Karpas-422 (cell line): Measurements from ENCODE around the gene TRAM2. TPM values are rescaled to one million over a fixed set of nuclear protein-coding genes. Genes with fewer than 3 reads are reported as not detected.

Experiments
- DNase-seq: peaks from one replicate; pipeline ENCODE4 v3.0.0-alpha.2; 2015
- H2AFZ ChIP-seq: fragments of 200-600 bp; sonication (generic); 2 replicates; pipeline ENCODE4 v1.6.1; 2014; ENCODE audit warnings: antibody characterized with exemption, low read length, mixed read lengths
- H3K27ac ChIP-seq: fragments of 200-600 bp; sonication (generic); 2 replicates; pipeline ENCODE4 v1.5.1; 2014; ENCODE audit warnings: mild to moderate bottlenecking, low read length, moderate library complexity
- H3K27me3 ChIP-seq: fragments of 200-600 bp; sonication (generic); 2 replicates; pipeline ENCODE4 v1.6.1; 2014; ENCODE audit warnings: low read length, mixed read lengths
- H3K36me3 ChIP-seq: fragments of 200-600 bp; sonication (generic); 2 replicates; pipeline ENCODE4 v1.6.1; 2014; ENCODE audit warnings: low read length, mixed read lengths; ENCODE audit not compliant: insufficient read depth
- H3K4me1 ChIP-seq: fragments of 200-600 bp; sonication (generic); 2 replicates; pipeline ENCODE4 v1.6.1; 2014; ENCODE audit warnings: mild to moderate bottlenecking, low read length, mixed read lengths
- H3K4me2 ChIP-seq: fragments of 200-600 bp; sonication (generic); 2 replicates; pipeline ENCODE4 v1.6.1; 2014; ENCODE audit warnings: low read length, low read depth, mild to moderate bottlenecking; ENCODE audit not compliant: poor library complexity, severe bottlenecking
- H3K4me3 ChIP-seq: fragments of 200-600 bp; sonication (generic); 2 replicates; pipeline ENCODE4 v1.5.1; 2014; ENCODE audit warnings: mild to moderate bottlenecking, antibody characterized with exemption, low read length, mixed read lengths
- H3K79me2 ChIP-seq: fragments of 200-600 bp; sonication (generic); 2 replicates; pipeline ENCODE4 v1.6.1; 2014; ENCODE audit warnings: mild to moderate bottlenecking, low read length, mixed read lengths
- H3K9ac ChIP-seq: fragments of 200-600 bp; sonication (generic); 2 replicates; pipeline ENCODE4 v1.6.0; 2014; ENCODE audit warnings: low read length
- H3K9me2 ChIP-seq: fragments of 200-600 bp; sonication (generic), shearing (Covaris generic); replicated peaks from 2 replicates; pipeline ENCODE4 v1.6.0; 2014; ENCODE audit warnings: mild to moderate bottlenecking, low read length, moderate library complexity; ENCODE audit not compliant: insufficient read depth
- H3K9me3 ChIP-seq: fragments of 300-700, 200-600 bp; sonication (generic); 2 replicates; pipeline ENCODE4 v1.6.1; 2014; ENCODE audit warnings: low read length, mixed read lengths
- H4K20me1 ChIP-seq: fragments of 200-600 bp; sonication (generic); 2 replicates; pipeline ENCODE4 v1.6.1; 2014; ENCODE audit warnings: mild to moderate bottlenecking, antibody characterized with exemption, low read length, low read depth; ENCODE audit not compliant: insufficient read depth
- total RNA-seq: library from RNA; depleted of rRNA; stranded (reverse); fragments of >200 nt; shearing (Covaris generic); gene quantifications from 2 replicates; pipeline ENCODE4 v1.2.3, GENCODE V29; 2014; ENCODE audit warnings: low replicate concordance

The TRAM2 gene
- total RNA-seq, 1 experiment from 2014 or later, result 24.1 TPM

DNA sequence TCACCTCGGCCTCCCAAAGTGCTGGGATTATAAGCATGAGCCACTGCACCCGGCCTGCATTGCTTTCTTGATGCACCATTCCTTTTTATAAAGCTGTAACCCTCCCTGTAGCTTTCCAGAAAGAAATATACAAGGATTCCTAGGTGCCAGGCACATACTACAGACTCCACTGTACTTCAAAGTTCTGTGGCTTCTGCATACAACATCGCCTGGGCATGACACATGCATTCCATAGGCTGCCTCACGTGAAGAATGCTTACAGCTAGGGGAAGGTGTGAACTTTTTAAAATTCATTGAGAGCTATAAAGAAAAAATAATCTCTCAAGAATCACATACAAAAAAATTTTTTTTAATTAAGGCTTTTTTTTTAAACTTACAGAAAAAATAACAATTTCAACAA is 50.2 kb downstream of the TRAM2 start:
- no peak for DNase-seq
- Histone ChIP-seq H4K20me1 (no peaks in the 10 kb centered on the region), H3K4me1 (peaks cover 63% of the 10 kb centered on the region), H3K79me2 (peaks cover 48% of the 10 kb centered on the region), H3K27me3 (no peaks in the 10 kb centered on the region), H3K27ac (peak overlapping the region; percentile 94), H3K4me2 (no peak overlapping the region), H3K9me2 (no peaks in the 10 kb centered on the region), H3K9ac (no peak overlapping the region), H3K4me3 (no peak overlapping the region), H3K9me3 (no peaks in the 10 kb centered on the region), H2AFZ (no peak overlapping the region), H3K36me3 (no peaks in the 10 kb centered on the region)

DNA sequence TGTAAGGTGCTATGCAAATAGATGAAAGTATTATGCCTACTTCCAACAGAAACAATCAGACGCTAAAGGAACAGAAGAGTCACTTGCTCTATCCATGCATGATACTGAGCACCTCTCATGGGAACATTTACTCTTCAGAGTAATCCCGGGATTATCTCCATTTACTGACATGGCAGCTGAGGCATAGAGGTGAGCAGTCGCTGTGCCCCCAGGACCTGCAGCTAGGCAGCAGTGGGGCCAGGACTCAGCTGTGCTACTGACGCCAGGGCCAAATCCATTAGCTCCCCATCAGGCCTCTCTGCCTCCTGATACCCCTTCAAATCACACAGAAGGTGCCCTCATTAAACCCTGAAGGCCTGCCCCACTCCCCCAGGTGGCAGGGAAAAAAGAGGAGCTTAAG is 51.9 kb downstream of the TRAM2 start:
- Histone ChIP-seq H3K36me3 (no peaks in the 10 kb centered on the region), H3K27ac (peak overlapping the region; percentile 94), H3K4me3 (peak overlapping the region; percentile 25; the same call in 1 of the 2 replicates), H3K9me3 (no peaks in the 10 kb centered on the region), H3K79me2 (peaks cover 45% of the 10 kb centered on the region), H3K4me1 (peaks cover 46% of the 10 kb centered on the region), H3K27me3 (no peaks in the 10 kb centered on the region), H3K9me2 (no peaks in the 10 kb centered on the region), H3K4me2 (peak overlapping the region; percentile 72), H2AFZ (no peak overlapping the region), H3K9ac (peak overlapping the region; percentile 35), H4K20me1 (no peaks in the 10 kb centered on the region)
- DNase-seq, result no peak

DNA sequence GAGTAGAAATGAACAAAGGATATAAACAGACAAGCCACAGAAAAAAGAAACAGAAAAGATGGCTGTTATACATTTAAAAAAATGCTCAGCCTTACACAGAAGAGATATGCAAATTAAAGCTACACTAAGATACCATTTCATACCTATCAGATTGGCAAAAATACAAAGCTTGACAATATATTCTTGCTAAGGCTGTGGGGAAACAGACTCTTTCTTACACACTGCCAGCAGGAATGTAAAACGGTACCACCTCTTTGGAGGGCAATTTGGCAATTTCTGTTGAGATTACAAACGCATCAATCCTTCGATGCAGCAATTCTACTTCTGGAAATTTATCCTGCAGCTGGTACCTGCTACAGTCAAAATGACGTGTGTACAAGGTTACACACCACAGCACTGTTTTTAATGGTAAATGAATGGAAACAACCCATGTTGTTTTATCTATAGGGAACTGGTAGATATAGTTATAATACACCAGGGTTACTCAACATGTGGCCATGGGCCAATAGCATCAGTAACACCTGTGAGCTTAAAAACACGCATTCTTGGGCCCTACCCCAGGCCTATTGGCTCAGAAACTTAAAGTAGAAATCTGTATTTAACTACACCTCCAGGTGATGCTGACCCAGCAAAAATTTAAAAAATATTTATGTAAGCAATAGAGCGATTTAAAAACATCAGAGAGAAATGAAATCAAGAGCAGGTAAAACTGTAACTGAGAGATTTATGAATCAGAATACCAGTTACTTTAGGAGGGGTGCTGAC is 53.3 kb downstream of the TRAM2 start:
- Histone ChIP-seq H3K4me2 (peak overlapping the region; percentile 72), H3K9me3 (no peaks in the 10 kb centered on the region)

GRCh38 chr6:52522655-52523054 is 54.2 kb downstream of the TRAM2 start:
- Histone ChIP-seq H3K9me2 (no peaks in the 10 kb centered on the region), H4K20me1 (no peaks in the 10 kb centered on the region), H3K79me2 (peaks cover 58% of the 10 kb centered on the region), H3K36me3 (no peaks in the 10 kb centered on the region), H3K4me3 (peak overlapping the region; percentile 49), H3K4me2 (peak overlapping the region; percentile 72), H3K27ac (peak overlapping the region; percentile 94), H2AFZ (no peak overlapping the region), H3K9me3 (no peaks in the 10 kb centered on the region), H3K9ac (peak overlapping the region; percentile 61), H3K27me3 (no peaks in the 10 kb centered on the region), H3K4me1 (peaks cover 46% of the 10 kb centered on the region)
- no peak for DNase-seq

More for the DNA sequence above, 53.3 kb downstream of the TRAM2 start:
- peak overlapping the region; percentile 49; the same call in 1 of the 2 replicates for H3K4me3 ChIP-seq
- H3K36me3 ChIP-seq, result no peaks in the 10 kb centered on the region
- H3K27me3 ChIP-seq, result no peaks in the 10 kb centered on the region
- peaks cover 53% of the 10 kb centered on the region for H3K79me2 ChIP-seq
- H3K9ac ChIP-seq, result peak overlapping the region; percentile 61
- no peaks in the 10 kb centered on the region for H4K20me1 ChIP-seq
- no peak overlapping the region for H2AFZ ChIP-seq
- H3K9me2 ChIP-seq, result no peaks in the 10 kb centered on the region
- H3K4me1 ChIP-seq, result peaks cover 46% of the 10 kb centered on the region
- peak; percentile 67 for DNase-seq
- peak overlapping the region; percentile 94 for H3K27ac ChIP-seq

GRCh38 chr6:52522151-52522626 is 54.7 kb downstream of the TRAM2 start:
- no peaks in the 10 kb centered on the region for H3K36me3 ChIP-seq
- peaks cover 56% of the 10 kb centered on the region for H3K79me2 ChIP-seq
- H3K9me2 ChIP-seq, result no peaks in the 10 kb centered on the region
- no peaks in the 10 kb centered on the region for H4K20me1 ChIP-seq
- peak overlapping the region; percentile 94 for H3K27ac ChIP-seq
- peak overlapping the region; percentile 72 for H3K4me2 ChIP-seq
- peak overlapping the region; percentile 49; the same call in 1 of the 2 replicates for H3K4me3 ChIP-seq
- H3K27me3 ChIP-seq, result no peaks in the 10 kb centered on the region
- no peak for DNase-seq
- peaks cover 46% of the 10 kb centered on the region for H3K4me1 ChIP-seq
- no peaks in the 10 kb centered on the region for H3K9me3 ChIP-seq
- peak overlapping the region; percentile 61 for H3K9ac ChIP-seq
- no peak overlapping the region for H2AFZ ChIP-seq

DNA sequence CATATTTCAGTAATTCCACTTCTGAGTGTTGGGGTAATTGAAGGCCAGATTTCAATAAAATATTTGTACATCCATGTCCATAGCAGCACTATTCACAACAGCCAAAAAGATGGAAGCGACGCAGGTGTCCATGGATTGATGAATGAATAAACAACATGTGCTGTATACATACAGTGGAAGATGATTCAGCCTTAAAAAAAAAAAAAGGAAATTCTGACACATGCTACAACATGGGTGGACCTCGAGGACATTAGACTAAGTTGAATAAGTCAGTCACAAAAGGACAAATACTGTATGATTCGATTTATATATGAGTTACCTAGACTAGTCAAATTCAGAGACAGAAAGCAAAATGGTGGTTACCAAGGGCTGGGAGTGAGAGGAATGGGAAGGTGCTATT is 57.2 kb downstream of the TRAM2 start:
- H3K9ac ChIP-seq, result no peak overlapping the region
- H3K9me2 ChIP-seq, result no peaks in the 10 kb centered on the region
- no peaks in the 10 kb centered on the region for H4K20me1 ChIP-seq
- H3K27ac ChIP-seq, result no peak overlapping the region
- H3K4me1 ChIP-seq, result peaks cover 30% of the 10 kb centered on the region
- no peaks in the 10 kb centered on the region for H3K27me3 ChIP-seq
- no peaks in the 10 kb centered on the region for H3K9me3 ChIP-seq
- H3K4me2 ChIP-seq, result no peak overlapping the region
- peaks cover 10% of the 10 kb centered on the region; the same call in 1 of the 2 replicates for H3K36me3 ChIP-seq
- no peak for DNase-seq
- H3K79me2 ChIP-seq, result peaks cover 49% of the 10 kb centered on the region
- no peak overlapping the region for H3K4me3 ChIP-seq
- no peak overlapping the region for H2AFZ ChIP-seq

DNA sequence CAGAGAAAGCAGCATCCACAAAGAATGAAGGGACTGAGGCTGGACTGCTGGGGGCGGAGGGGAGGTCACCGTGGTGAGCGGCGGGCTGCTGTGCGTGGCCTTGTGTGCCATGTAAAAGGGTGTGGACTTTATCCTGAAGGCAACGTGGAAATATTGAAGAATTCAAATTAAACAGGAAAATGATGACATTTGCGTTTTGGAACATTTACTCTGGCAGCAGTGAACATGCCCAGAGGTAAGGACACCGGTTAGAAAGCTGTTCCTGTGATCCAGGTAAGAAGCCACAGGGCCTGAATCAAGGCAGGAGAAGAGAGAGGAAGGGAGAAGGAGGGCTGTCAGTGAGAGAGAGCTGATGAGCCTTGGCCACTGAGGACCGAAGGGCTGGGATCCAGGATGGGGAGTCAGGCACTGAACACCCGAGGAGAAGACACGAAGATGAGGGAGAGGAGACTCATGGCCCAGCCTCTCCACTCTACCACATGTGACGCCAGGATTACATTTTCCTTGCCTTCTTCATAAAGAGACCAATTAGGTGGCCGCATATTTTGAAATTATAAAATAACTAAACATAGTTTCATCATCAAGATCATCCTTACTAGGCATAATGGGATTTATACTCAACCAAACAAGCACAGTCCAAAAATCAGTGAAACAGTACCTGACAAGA is 58.4 kb downstream of the TRAM2 start:
- Histone ChIP-seq H3K79me2 (peaks cover 48% of the 10 kb centered on the region), H3K4me1 (peaks cover 20% of the 10 kb centered on the region), H3K4me2 (no peak overlapping the region), H3K9me2 (no peaks in the 10 kb centered on the region), H3K27me3 (no peaks in the 10 kb centered on the region), H2AFZ (no peak overlapping the region), H3K27ac (no peak overlapping the region), H3K9ac (no peak overlapping the region), H3K9me3 (no peaks in the 10 kb centered on the region), H3K36me3 (peaks cover 10% of the 10 kb centered on the region; the same call in 1 of the 2 replicates), H4K20me1 (no peaks in the 10 kb centered on the region), H3K4me3 (no peak overlapping the region)
- DNase-seq, result no peak
